Upper lobe of right lung (tissue), 1 donor: ENCODE measurements around the gene LRSAM1. TPM values are rescaled to one million over a fixed set of nuclear protein-coding genes. Genes with fewer than 3 reads are reported as not detected.

Experiments used
- ATAC-seq: fragments of 200-7000 bp; cut with Tn5 transposase; one replicate; pipeline ENCODE4 v1.9.1; 2020; ENCODE audit warnings: mild to moderate bottlenecking, moderate library complexity
- DNase-seq: peaks from one replicate; pipeline ENCODE4 v3.0.0-alpha.2; 2020
- H3K27ac ChIP-seq: fragments of 200-600 bp; one replicate; pipeline ENCODE4 v1.8.0; 2022
- H3K27me3 ChIP-seq: fragments of 200-600 bp; one replicate; pipeline ENCODE4 v1.8.0; 2022; ENCODE audit warnings: mild to moderate bottlenecking
- H3K36me3 ChIP-seq: fragments of 200-600 bp; one replicate; pipeline ENCODE4 v1.8.0; 2022
- H3K4me1 ChIP-seq: fragments of 200-600 bp; one replicate; pipeline ENCODE4 v1.8.0; 2022
- H3K4me3 ChIP-seq: fragments of 200-600 bp; one replicate; pipeline ENCODE4 v1.8.0; 2022; ENCODE audit warnings: mild to moderate bottlenecking
- H3K9me3 ChIP-seq: fragments of 200-600 bp; one replicate; pipeline ENCODE4 v1.8.0; 2022
- intact Hi-C: fragments of 100-400 bp; cut with DNase I; formaldehyde crosslinking; loops from one replicate; pipeline ENCODE4 v1.11.0; 2022
- total RNA-seq: library from RNA; stranded (reverse); fragmentation: NEBNext Ultra II Directional; extraction: Animal tissue kit (Norgen Biotek cat#: 25700); gene quantifications from one replicate; pipeline ENCODE4 v1.2.1, GENCODE V29; 2021
- TF ChIP-seq, protein P1 (sequence below): fragments of 200-600 bp; IDR thresholded peaks from one replicate; pipeline ENCODE4 v1.8.0; 2022; ENCODE audit warnings: antibody characterized with exemption
- donor health status: DM: no; HTN: yes; CAD: no; lungs with severe emphysema.

LRSAM1 gene
- total RNA-seq, 1 donor from 2014 or later, result 18.8 TPM

DNA sequence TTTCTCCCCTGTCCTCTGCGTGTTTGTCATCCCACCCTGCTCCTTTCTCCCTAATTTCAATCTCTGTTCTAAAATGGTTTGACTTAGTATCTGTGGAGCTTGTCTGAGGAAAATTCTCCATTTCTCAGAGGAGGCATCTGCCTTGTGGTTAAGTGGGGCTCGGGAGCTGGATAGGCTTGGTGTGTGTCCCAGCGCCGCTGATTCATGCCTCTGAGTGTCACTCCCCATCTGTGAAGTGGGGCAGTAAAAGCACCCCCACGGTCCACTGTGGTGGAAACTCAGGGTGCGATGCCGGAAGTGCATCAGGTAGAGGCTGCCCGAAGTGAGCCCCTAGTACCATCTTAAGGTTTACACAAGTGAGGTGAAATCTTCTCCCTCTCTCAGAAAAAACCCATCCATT, 37.6 kb downstream of the LRSAM1 start:
- H3K27me3 ChIP-seq, result no peaks in the 10 kb centered on the region
- ATAC-seq (no peak), DNase-seq (no peak)
- TF ChIP-seq, protein P1, sequence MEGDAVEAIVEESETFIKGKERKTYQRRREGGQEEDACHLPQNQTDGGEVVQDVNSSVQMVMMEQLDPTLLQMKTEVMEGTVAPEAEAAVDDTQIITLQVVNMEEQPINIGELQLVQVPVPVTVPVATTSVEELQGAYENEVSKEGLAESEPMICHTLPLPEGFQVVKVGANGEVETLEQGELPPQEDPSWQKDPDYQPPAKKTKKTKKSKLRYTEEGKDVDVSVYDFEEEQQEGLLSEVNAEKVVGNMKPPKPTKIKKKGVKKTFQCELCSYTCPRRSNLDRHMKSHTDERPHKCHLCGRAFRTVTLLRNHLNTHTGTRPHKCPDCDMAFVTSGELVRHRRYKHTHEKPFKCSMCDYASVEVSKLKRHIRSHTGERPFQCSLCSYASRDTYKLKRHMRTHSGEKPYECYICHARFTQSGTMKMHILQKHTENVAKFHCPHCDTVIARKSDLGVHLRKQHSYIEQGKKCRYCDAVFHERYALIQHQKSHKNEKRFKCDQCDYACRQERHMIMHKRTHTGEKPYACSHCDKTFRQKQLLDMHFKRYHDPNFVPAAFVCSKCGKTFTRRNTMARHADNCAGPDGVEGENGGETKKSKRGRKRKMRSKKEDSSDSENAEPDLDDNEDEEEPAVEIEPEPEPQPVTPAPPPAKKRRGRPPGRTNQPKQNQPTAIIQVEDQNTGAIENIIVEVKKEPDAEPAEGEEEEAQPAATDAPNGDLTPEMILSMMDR, result no peak
- H3K36me3 ChIP-seq, result peaks cover 74% of the 10 kb centered on the region
- no peaks in the 10 kb centered on the region for H3K9me3 ChIP-seq
- intact Hi-C loops, result no loop called here
- no peak overlapping the region for H3K4me3 ChIP-seq
- no peak overlapping the region for H3K27ac ChIP-seq
- no peaks in the 10 kb centered on the region for H3K4me1 ChIP-seq

DNA sequence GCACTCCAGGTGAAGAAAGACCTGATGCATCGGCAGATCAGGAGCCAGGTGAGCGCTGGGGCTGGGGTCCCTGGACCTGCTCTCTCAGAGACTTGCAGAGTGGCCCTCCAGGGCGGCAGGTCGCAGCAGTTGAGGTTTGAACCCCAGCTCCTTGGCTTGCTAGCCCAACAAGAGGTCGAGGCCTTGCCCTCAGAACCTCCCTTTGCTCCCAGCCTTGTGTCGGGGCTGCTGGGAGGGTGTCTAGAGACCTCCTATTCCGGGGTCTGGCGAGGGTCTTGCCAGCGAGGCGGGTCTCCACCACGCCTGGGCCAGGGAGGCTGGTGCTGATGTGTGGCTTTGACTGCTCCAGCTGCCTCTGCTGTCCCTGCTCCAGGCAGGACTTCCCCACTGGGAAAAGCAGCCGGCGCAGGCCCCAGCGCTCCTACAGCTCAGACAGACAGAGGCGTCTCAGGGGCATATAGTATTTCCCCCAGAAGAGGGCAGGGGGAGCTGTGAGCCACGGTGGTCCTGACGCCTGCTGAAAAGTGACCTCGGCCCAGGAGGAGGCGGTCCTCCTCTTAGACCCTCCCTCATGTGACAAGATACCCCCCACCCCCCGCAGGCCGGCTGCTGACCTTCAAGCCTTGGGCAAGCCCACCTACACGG, 38.3 kb downstream of the LRSAM1 start:
- intact Hi-C loops, result loop anchor here (10.0 kb wide), 1 partner anchor 235 kb away; no protein-coding TSS in a partner anchor
- TF ChIP-seq, protein P1, result no peak
- DNase-seq (no peak), ATAC-seq (no peak)
- H3K9me3 ChIP-seq, result no peaks in the 10 kb centered on the region
- no peak overlapping the region for H3K27ac ChIP-seq
- H3K4me3 ChIP-seq, result no peak overlapping the region
- no peaks in the 10 kb centered on the region for H3K4me1 ChIP-seq
- peaks cover 76% of the 10 kb centered on the region for H3K36me3 ChIP-seq
- no peaks in the 10 kb centered on the region for H3K27me3 ChIP-seq

DNA sequence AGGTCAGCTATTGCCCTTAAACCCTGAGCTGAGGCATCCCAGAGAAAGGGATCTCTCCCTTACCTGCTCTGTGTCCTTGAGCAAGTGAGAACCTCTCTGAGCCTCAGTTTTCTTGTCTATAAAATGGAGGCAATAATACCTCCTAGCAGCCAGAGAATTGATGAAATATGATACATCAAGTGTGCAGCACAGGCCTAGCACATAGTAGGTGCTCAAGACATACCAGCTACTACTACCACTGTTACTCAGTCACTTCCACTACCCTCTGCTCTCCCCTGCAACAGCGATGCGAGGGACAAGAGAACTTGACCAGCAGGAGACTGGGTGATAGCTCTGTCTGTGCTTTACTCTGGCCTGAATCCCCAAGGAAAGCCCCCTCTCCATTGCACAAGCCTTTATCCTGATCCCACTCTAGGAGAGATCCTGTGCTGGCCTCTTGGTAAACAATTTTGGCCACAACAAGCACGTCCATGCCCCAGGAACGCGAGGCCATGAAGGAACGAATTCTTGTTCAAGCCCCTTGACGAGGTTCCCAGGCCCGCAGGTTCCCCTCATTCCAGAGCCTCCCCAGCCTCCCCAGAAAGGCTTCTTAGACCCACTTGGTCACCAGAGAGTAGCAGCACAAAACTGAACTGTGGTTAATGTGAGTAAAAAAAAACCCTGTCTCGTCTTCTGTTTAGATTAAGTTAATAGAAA, 39.4 kb downstream of the LRSAM1 start:
- Histone ChIP-seq H3K36me3 (peaks cover 77% of the 10 kb centered on the region), H3K27me3 (no peaks in the 10 kb centered on the region), H3K27ac (no peak overlapping the region), H3K4me3 (no peak overlapping the region), H3K4me1 (peaks cover 6% of the 10 kb centered on the region), H3K9me3 (no peaks in the 10 kb centered on the region)
- ATAC-seq (no peak), DNase-seq (no peak)
- intact Hi-C loops, result loop anchor here (10.0 kb wide), 1 partner anchor 234 kb away; no protein-coding TSS in a partner anchor
- TF ChIP-seq, protein P1, result no peak

DNA sequence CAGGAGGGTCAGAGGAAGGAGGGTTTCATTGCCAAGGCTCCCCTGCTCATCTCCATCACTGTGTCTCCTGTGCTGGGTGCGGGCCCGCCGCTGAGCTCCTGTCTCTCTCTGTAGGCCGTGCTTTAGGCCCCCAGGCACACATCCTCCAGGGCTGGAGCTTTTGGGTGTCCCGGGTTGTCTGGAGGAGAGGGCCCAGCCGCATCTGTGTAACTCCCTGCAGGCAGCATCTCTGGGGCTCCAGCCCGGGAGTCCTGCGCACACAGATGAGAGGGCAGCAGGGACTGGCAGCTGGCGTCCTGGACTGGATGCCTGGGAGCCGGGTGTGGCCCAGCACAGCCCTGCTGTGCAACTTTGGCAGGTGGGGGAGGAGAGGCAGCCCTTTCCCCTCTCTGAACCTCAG, 40.2 kb downstream of the LRSAM1 start:
- TF ChIP-seq, protein P1, result no peak
- H3K36me3 ChIP-seq, result peaks cover 77% of the 10 kb centered on the region
- DNase-seq (no peak), ATAC-seq (no peak)
- H3K4me1 ChIP-seq, result peaks cover 6% of the 10 kb centered on the region
- intact Hi-C loops, result loop anchor here (10.0 kb wide), 1 partner anchor 233 kb away; no protein-coding TSS in a partner anchor
- no peak overlapping the region for H3K27ac ChIP-seq
- no peaks in the 10 kb centered on the region for H3K9me3 ChIP-seq
- no peak overlapping the region for H3K4me3 ChIP-seq
- H3K27me3 ChIP-seq, result no peaks in the 10 kb centered on the region

DNA sequence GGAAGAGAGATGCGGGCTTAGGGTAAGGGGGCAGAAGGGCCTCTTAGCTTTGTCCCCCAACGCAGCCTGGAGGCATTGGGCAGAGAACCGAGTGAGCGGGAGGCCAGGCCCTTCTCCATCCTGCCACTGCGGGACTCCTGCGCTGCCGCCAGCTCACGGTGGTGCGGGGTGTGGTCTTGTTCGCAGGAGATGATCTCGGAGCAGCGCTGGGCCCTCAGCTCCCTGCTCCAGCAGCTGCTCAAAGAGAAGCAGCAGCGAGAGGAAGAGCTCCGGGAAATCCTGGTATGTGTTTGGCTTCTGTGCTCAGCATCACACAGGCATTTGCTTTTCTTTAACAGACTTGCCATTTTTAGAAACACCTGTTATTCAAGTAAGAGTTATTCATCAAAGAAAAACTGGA, 41.3 kb downstream of the LRSAM1 start:
- intact Hi-C loops, result loop anchor here (10.0 kb wide), 1 partner anchor 232 kb away; no protein-coding TSS in a partner anchor
- peaks cover 77% of the 10 kb centered on the region for H3K36me3 ChIP-seq
- no peak overlapping the region for H3K4me3 ChIP-seq
- TF ChIP-seq, protein P1, result no peak
- H3K9me3 ChIP-seq, result no peaks in the 10 kb centered on the region
- DNase-seq (no peak), ATAC-seq (no peak)
- H3K27me3 ChIP-seq, result no peaks in the 10 kb centered on the region
- no peak overlapping the region for H3K27ac ChIP-seq
- peaks cover 6% of the 10 kb centered on the region for H3K4me1 ChIP-seq
